HG02610 (cell line): ENCODE measurements around the gene CTPS2.

Experiments
- ATAC-seq: cut with Tn5 transposase; IDR thresholded peaks from one replicate; pipeline ENCODE4 v1.9.1; 2021; ENCODE audit warnings: mild to moderate bottlenecking, moderate library complexity; ENCODE audit not compliant: unreplicated experiment

CTPS2 gene

DNA sequence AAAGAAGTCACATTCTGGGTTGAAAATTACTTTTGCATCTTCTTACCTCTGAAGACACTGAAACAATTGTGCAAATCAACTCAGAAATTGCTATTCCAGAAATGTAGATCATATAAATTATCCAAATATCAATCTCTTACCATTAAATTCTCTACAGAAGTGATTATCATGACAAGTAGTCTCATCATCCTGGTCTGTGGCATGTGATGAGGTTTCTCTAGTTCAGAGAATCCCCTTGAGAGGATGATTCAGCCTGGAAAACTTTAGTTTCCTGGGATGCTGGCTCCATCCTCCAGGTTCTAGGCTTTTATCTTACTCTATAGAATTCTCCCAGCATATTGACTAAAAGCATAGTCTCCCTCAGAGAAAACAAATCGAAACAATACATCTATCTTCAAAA lies 138.7 kb downstream of the CTPS2 start:
- ATAC-seq, result no peak

DNA sequence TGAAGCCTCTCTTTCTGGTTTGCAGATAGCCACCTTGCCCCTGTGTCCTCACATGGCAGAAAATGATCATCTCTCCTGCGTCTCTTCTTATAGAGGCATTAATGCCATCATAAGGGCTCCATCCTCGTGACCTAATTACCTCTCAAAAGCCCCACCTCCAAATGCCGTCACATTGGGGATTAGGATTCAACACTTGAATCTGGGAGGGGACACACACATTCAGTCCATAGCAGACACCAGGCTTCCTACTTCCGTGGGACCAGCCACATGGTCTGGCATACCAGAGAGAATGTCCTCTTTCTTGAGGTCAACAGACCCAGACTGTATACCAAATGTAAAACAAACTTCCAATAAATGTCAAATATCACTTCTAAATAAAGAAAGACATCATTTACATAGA lies 144.8 kb downstream of the CTPS2 start:
- no peak for ATAC-seq

DNA sequence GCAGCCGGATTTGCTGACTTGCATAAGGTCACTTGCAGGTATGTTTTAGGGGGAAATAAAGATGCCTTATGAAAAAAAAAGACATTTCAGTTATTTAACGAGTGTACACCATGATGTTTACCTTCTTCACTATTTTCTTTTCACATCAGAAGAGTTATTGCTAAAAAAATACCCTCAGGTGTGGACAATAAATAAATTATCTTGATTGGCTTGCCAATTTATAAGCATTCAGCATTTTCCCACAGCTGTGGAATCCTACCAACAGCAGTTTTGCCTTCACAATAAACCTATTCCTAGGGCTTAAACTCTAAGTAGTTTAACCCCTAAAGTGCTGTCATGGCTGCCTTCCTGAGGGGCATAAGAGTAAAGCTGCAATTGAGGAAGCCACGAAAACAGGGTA lies 145.9 kb downstream of the CTPS2 start:
- no peak for ATAC-seq

DNA sequence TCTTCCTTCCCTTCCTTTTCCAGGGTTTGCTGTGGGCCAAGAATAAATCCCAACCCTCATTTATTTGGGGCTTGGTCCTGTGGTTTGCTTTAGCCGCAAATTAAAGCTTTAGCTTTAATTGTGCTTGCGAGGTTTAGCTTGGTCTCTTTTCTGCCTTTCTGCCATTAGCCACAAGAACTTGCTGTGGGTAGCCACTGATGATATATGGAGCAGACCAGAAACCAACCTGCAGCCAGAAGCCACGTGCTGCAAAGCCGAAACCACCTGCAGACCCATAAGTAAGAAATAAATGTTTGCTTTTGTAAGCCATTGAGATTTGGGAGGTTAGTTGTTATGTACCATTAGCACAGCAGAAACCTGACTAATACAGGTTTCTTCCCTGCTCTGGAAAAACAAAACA lies 152.3 kb downstream of the CTPS2 start:
- no peak for ATAC-seq

DNA sequence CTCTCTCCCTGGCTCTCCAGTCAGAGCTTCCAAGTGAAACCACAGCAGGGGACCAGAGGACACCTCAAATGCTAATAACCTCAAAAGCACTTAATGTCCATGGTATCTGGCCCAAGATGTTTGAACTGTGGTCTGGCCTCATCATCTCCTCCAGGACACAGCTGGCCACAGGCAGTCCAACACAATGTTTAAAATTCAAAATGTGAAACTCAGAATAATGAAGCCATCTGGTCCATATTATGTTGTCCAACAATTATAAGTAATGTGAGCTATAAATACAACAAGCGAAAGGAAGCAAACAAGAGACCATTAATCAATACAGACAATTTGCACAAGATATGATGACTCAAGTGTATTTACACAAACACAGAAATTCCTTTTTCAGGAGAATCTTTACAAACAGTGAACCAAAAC lies 153.3 kb downstream of the CTPS2 start:
- no peak for ATAC-seq

DNA sequence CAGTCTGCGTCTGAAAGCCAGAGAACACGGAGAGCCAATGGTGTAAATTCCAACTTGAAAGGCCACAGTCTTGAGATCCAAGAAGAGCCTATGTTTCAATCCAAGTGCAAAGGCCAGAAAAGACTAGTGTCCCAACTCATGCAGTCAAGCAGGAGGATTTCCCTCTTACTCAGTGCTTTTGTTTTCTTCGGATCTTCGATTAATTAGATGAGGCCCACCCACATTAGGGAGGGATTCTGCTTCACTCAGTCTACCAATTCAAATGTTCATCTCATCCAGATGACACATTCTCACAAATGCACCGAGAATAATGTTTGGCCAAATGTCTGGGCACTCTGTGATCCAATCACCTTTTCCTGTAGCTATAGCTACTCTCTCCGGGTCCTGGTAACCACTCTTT lies 154.0 kb downstream of the CTPS2 start:
- ATAC-seq, result no peak

DNA sequence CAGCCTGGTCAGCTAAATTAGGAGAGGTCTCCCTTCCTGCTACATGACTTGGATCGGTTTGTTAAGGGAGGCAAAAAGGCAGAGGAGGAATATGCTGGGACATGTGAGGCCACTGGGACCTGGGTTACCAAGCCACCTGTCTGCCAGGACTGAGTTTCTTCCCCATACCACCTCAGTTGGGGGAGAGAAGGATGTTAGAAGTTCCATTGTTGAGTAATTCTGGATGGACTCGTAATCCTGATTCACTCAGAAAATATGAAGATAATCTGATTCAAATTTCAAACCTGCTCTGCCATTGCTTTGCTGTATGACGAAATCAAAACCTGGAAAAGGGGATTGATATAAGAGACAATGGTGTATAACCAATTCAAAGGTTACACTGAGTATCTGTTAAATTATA lies 159.9 kb downstream of the CTPS2 start:
- no peak for ATAC-seq

DNA sequence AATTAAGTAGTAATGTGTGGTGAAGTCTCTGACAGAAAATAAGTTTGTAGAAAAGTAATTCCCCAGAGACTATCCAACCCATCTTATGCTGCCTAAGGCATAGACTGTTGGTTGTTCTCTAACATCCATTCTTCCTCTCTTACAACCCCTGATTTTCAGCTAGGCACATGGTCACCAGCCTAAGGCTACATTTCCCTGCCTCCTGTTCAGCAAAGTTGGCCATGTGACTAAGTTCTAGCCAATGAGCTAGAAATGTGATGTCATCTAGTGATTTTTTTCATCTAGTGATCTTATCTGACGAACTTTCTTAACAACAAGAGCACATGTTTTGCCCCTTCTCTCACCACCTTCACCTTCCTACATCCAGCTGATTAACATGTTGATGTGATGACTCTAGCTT lies 164.8 kb downstream of the CTPS2 start:
- ATAC-seq, result no peak

DNA sequence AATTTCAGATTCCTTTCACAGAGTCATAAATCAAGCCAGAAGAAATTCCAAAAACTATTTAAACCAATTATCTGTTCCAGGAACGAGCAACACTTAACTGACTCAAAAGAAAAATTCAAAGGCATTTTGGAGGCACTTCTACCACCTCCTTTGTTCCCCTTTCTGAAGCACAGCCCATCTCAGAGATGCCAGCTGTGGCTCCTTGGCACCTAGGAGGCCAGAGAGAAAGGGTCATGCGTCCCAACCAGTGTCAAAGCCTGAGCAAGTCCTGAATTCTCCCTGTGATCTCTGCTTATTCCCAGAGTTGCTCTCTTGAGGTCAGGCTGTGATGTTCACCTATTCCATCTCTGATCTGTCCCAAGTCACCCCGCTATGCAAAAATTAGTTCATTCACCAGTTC lies 167.5 kb downstream of the CTPS2 start:
- no peak for ATAC-seq
